GM20431 (cell line): ENCODE results near the gene B3GLCT.
"Not testable (repeated sequence)": the region's sequence is repeated elsewhere in the genome, so short reads cannot be mapped to it uniquely, and the experiment has no call there.

Experiments
- in situ Hi-C: fragments of 300-500 bp; cut with MseI, MboI; formaldehyde crosslinking; loops from one replicate; pipeline ENCODE4 v1.15.0; 2020; ENCODE audit warnings: low sequenced_read_pairs; ENCODE audit not compliant: unreplicated experiment

Gene B3GLCT

DNA sequence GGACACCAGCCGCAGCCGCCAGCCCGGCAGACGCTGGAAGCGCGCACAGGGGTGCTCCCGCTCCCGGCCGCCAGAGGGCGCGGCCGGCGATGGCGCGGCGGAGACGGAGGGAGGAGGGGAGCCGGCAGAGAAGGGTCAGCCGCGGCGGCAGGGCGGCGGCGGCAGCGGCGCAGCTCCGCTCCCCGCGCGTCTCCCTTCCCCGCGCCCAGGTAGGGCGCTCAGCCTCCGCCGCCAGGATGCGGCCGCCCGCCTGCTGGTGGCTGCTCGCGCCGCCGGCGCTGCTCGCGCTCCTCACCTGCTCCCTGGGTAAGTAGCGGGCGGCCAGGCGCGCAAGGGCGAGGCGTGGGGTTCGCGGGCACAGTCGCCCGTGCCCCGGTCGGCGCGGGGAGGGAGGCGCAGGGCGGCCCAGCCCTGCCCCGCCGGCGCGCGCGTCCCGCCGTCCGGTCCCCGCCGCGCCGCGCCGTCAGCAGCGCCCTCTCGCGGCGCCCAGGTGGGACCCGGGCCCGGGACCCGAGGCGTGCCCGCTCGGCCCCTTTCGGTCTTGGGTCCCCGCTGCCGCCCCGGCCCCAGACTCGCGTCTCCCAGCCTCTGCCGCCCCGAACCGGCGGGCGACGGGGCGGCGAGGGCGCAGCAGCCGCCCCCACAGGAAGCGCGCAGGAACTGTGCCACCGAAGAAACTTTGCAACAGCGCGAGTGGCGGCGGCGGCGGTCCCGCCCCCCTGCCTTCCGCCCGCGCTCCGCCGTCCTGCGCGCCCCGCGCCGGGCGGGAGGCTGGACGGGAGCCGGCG, at the start of gene B3GLCT:
B3GLCT (plus strand) TSS at position 127 of the 788 bp plus-strand sequence; CDS start at position 237, 110 bp downstream.
- in situ Hi-C loops, result no loop called here

DNA sequence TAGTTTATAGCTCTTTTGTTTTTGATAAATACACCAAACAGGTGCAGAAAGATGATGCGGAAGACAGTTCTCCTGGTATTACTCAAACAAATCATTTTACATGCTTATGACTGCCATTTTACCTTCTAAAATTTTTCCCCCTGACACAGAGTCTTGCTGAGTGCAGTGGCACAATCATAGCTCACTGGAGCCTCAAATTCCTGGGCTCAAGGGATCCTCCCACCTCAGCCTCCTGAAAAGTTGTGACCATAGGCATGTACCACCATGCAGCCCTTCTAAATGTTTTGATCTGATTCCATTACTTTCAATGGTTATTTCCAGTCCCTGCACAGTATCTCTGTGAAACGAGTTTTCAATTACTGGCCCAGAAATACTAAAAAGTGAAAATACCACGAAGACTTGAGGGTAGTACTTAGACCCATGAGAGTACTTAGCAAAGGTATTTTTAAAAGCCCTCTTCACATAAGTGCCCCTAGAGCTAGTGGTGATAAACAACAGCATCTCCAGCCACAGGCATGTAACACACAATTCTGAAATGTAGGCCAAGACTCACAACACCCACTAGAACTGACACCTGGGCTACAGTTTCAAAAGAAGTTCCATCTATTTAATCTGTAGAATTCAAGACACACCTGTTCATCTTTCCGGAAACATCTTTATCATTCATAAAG, 49.3 kb upstream of the B3GLCT start:
- in situ Hi-C loops, result no loop called here

DNA sequence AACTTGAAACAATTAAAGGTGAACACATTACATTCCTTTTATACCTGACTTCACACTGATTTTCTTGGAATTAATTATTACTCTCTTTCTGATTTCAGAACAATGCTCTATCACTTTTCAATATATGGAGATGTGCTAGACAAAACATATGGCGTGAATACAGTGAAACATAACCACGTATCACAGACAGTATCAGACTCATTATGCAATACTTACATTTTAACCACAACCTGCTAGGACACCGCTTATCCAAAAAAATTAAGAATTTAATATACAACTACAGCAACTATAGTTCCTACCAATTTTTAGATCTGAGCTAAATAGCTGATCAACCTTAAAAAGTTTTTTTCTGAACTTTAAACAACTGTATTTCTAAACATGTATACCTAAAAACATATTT, 47.9 kb upstream of the B3GLCT start:
- in situ Hi-C loops, result no loop called here

DNA sequence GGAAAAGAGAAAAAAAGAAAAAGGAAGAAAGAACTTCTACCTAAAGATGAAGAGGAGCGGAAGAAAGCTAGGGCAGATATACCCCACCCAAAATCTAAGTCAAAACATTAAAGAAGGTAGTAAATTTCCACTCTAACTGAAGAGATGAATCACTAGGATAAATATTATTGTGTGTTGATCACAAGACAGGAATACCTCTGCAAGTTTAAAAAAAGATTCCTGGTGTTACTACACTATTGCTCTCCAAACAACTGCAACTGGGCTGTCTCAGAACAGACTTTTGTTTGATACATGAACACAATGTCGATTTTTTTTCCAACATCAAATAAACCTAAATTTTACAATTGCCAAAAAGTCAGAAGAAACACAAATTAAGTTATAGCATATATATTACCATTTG, 44.8 kb upstream of the B3GLCT start:
- in situ Hi-C loops, result no loop called here

DNA sequence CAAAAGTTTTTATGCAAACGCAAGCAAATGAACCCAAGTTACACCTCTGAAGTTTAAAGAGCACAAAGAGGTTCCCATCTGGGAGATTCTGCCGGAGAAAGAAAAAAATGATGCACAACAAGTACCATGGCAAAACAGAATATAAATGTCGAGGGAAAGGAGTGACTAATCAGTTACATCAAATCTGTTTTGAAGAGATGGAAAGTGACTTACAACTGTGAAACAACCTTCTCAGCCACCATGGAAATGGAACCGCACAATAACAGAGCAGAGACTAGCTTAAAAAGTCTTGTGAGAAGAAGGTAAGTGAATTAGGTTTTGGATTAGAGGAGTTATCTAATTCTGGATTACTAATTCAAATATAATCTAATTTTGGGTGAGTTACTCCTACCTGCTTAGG, 40.5 kb upstream of the B3GLCT start:
- in situ Hi-C loops, result no loop called here

DNA sequence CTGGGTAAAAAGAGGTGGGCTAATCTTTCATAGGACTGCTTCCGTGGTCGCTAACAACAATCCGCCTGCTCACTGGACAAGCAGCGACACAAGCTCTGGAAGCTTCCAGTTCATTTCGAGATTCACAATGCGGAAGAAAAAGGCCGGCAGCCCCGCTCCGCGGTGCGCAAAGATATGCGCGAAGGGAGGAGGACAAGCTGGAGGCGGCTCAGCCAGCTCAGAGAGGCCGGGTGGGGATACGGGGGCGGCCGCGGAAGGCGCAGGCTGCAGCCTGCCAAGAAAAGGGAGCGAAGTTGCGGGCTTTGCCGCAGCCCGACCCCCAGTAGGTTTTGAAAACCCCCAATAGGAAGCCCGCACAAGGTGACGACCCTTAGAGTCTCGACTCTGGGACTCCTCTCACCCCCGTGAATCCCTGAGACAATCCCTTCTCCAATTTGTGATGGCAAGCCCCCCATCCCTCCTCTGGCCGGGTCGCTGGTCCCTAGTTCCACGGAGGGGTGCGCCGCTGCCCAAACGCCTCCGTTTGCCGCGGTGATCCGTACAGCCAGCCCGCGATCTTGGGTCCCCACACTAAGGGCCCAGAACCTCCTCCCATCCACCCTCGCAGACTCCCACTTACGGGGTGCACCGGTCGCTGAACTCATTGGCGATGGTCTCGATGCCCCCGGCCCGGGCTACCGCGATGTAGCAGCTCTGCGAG, 38.8 kb upstream of the B3GLCT start:
- in situ Hi-C loops, result no loop called here

DNA sequence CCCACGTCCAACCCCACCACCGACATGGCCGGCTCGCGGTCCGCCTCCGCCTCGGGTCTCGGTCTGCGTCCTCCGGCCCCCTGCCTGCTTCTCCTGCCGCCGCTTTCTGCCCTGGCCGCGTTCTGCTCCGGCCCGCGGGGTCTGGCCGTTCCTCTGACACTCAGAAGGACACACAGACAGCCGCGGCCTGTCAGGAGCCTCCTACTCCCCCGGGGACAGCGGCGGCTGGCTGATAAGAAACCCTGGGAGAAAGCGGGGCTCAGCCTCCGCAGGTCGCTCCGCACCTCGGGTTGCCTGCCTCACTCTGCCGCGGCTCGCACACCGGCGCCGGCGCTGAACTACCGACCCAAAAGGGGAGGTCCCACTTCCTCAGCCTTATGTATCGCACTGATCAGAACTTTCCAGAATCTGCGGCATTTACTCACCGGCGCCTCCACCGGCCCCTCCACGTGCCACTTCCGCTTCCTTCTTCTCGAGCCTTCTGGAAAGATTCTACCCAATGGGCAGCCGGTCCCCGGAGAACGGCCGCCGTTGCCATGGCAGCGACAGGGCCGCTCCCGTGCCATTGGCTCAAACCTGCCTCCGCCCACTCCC, 38.1 kb upstream of the B3GLCT start, which contains the start of gene HSPH1:
HSPH1 (minus strand) TSS at position 348 of the 594 bp plus-strand sequence; CDS start at position 26, 322 bp downstream.
- in situ Hi-C loops, result no loop called here

DNA sequence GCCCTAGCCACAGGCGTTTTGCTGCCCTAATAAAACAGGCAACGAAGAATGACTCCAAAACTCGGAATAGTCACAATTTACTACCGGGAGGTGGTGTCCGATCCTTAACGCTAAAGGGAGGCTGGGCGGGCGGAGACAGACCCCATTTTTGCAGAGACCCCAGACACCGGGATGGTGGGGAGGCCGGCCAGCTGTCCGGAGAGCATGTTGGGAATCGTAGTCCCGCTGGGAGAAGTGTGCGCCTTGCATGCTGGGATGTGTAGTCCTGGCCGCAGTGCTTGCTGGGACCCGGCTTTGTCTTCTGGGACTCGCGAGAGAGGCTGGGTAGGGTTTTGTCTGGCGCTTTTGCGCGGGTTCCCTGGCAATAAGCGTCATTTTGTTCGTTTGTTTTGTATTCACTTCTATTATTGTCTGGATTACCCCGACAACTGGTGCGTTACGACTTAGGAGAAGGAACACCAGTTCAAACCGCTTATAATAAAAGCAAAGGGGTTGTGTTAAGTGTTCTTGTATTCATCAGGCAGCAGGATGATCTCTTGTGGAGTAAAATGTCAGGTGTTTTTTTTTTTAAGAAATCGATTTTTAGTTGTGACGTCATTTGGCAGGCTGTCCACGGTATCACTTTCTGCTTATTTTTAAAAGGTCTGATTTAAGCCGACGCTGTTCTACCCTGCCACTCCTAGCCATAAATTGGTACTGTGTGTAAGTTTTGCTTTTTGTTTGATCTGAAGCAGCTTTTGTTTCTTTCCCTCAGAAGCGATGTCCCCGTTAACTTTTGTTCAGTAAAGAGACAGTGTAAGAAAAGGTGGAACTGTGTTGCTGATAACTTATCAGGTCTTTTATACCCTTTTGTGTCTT, 37.4 kb upstream of the B3GLCT start:
- in situ Hi-C loops, result no loop called here

DNA sequence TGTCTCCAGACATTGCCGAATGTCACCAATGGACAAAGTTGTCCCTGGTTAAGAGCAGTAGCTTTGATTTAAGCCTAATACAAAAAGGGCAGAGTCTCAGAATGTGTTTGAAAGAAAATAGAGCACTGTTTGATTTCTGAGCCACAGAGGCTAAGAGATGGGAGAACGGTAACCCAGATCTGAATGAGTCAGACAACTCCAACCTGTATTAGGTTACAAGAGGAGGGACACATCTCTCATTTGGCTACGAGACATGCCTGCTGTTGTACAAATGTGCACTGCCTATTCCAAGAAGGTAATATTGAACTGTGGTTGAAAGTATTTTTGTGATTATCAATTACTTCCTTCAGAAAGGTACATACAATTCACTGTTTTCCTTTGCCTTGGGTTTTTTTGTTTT, 33.2 kb upstream of the B3GLCT start:
- in situ Hi-C loops, result no loop called here

DNA sequence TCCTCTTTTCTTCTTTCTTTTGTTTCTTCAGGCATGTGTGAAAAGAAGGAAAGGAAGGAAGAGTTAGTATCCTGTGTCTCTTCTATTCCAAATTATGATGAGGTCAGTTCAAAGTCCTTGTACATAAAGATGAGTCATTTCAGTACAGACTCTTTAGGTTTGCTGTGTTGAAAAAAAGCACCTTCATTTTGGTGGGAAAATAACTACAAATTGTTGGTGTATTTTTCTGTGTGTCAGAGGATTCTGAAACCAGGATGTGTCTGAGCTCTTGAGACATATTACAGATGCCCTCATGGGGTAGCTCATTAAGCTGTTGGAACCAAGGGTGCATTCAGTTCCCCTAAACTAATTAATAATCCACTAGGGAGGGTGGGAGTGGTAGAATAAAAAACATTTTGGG, 32.3 kb upstream of the B3GLCT start:
- in situ Hi-C loops, result no loop called here

DNA sequence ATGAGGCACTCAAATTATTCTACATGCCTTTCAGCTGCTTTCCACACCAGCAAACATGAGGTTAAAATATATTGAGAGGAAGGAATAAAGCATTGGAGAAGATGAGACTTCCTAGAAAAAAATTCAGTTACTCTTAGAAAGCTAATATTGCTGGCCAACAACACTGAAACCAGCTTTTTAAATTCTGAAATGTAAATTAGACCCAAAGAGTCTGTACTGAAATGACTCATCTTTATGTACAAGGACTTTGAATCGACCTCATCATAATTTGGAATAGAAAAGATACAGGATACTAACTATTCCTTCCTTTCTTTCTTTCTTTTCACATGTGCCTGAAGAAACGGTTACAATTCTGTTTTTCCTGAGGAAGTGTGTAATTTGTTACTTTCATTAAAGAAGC, 31.6 kb upstream of the B3GLCT start:
- in situ Hi-C loops, result no loop called here

DNA sequence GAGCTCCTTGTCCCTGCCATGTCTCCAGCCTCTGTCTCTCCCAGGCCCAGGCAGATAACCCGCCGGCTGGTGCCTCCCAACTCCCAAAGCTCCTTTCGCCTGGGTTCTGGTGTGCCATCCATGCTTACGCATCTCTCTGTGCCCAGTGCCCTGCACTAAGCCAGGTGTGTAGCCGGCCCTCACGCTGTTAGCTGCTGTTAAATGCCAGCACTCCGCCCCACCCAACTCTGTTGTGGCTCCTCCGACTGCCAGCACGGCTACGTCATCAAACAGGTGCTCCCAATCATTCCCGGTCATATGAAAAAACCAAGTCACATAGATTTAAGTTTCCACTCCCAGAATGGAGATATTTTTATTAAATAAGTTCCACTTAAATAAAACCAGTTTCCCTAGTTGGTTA, 31.0 kb upstream of the B3GLCT start:
- in situ Hi-C loops, result no loop called here

DNA sequence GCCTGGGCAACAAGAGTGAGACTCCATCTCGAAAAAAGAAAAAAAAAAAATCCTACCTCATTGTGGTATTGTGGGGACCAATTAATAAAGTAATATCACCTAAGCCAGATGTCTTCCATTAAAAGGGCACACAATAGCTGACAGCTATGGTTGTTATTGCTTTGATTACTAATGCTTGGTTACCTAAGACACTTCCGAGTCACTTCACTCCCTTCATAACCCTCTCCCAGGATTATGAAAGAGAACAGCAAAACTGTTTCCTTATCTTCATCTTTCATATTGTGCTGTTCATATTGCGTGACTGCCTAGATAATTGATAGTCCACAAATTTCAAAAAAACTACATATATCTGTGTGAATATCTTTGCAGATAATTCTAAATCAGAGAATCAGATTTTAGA, 27.8 kb upstream of the B3GLCT start:
- in situ Hi-C loops, result no loop called here

DNA sequence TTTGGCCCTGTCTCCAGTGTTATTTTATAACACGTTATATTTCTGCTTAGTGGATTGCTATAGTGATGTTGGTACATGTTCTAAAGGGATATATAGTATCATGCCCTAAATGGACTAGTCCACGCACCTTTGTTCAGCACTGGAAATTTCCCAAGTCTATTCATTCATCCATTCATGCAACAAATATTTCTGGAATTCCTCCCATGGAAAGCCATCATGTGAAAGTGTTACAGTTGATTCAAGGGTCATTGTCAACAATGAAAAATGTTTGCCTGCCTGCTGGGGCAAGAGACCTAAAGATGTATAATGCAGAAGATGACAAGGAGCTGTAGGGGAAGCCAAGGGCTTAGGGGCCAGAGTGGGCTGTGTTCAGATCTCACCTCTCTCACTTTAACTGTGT, 27.2 kb upstream of the B3GLCT start:
- in situ Hi-C loops, result no loop called here

DNA sequence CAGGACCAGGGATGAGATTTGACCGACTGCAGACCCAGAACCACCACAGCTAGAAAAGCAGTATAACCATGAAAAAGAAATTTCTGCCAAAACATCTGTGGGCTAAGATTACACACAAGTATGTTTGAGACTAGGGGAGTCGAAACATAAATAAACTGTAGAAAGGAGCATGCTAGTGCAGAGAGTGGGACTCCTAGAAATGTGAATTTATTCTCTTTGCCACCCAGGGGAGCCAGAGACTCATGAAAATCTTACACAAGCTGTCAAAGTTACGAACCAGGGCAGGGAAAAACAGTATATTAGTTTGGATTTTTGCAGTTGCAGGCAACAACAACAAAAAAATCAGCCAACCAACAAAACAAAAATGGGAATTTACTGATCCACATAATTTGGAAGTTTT, 25.8 kb upstream of the B3GLCT start:
- in situ Hi-C loops, result no loop called here

DNA sequence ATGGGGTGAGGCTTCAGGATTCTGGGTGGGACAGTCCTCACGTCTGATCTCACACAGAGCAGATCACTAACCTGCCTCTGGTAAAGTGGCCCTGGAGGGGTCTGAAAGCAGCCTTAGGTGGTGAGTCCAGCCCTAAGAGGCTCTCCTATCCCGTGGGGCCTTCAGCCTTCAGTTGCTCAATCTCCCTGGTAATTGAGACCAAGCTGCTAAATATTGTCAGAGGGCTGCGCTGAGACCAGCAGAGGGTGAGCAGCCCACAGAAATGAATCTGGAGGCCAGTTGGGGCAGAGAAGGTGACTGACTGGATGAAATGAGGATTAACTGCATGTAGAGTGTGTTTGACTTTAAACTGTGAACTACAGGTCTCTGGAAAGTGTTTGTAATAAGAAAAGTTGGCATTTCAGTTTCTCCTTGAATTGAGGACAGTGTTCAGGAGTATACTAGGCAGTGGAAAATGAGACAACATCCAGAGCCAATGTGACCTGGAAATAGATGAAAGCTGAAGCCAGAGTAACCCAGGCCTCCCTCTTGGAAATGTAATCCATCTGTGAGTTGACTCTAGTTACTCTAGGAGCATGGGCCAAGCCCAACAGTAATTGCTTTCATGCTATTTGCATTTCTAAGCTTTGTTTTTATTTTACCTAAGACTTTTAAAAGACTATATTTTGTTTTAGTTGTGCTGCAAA, 23.8 kb upstream of the B3GLCT start:
- in situ Hi-C loops, result no loop called here

DNA sequence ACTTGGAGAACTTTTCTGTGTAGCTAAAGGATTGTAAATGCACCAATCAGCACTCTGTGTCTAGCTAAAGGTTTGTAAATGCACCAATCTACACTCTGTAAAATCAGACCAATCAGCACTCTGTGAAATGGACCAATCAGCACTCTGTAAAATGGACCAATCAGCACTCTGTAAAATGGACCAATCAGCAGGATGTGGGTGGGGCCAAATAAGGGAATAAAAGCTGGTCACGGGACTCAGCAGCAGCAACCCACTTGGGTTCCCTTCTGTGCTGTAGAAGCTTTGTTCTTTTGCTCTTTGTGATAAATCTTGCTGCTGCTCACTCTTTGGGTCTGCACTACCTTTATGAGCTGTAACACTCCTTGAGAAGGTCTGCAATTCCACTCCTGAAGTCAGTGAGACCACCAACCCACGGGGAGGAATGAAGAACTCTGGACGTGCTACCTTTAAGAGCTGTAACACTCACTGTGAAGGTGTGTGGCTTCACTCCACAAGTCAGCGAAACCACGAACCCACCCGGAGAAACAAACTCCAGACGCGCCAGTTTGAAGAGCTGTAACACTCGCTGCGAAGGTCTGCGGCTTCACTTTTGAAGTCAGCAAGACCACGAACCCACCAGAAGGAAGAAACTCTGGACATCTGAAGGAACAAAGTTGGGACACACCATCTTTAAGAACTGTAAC, 21.8 kb upstream of the B3GLCT start:
- in situ Hi-C loops, result not testable (repeated sequence)

DNA sequence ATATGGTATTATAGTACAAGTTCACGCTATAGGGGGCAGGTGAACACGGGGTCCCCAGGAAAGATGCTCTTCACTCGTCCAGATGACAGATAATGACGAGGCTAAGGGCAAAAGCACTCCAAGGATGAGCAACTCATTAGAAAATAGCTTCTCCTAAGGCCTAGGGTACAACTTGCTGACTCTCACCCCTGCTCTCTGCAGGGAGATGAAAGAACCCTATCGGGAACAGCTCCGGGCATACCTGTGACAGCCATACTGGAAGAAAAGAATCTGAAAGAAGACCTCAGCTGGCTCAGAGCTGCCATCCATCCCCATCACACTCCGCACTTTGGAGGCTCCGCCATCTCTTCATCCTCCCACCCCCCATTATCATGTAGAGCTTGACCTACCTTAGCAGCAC, 20.5 kb upstream of the B3GLCT start:
- in situ Hi-C loops, result no loop called here

DNA sequence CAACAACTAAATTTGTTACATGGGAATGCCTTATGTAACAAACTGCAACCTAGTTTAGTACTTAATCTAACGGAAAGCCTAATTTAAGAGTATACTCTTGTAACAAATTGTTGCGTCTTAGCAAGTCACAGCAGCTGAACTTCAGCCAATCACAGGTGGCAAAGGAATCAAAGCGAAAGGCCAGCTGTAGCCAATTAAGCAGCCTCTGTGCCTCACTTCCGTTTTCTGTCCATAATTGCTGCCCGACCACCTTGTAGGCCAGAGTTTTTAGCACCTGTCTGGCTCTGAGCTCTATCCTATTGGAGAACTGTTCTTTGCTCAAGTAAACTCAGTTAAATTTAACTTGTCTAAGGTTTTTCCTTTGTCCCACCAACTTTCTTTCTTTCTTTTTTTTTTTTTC, 20.0 kb upstream of the B3GLCT start:
- in situ Hi-C loops, result no loop called here
